Smooth muscle cell (in vitro differentiated cells): ENCODE measurements around the gene SLC39A10. TPM values are rescaled to one million over a fixed set of nuclear protein-coding genes. Genes with fewer than 3 reads are reported as not detected.
A peak's percentile ranks its signal among the peaks of the same experiment; 100 is the strongest.

Source experiments
- DNase-seq: peaks from one replicate; lab custom pipeline; 2025; ENCODE audit not compliant: unreplicated experiment; lab: John Stamatoyannopoulos, UW
- H2AFZ ChIP-seq: fragments of 200-600 bp; sonication (generic); 2 replicates; pipeline ENCODE4 v1.6.0; 2016; ENCODE audit warnings: antibody characterized with exemption, low read depth, mild to moderate bottlenecking
- H3F3A ChIP-seq: fragments of 200-600 bp; sonication (generic); 2 replicates; pipeline ENCODE4 v1.6.0; 2017; ENCODE audit warnings: antibody characterized with exemption, low read depth
- H3K27ac ChIP-seq: fragments of 200-600 bp; sonication (generic); 2 replicates; pipeline ENCODE4 v1.5.1; 2016; ENCODE audit warnings: low read depth, mild to moderate bottlenecking
- H3K27me3 ChIP-seq: fragments of 200-600 bp; sonication (generic); 2 replicates; pipeline ENCODE4 v1.6.1; 2016; ENCODE audit warnings: low read depth, mild to moderate bottlenecking
- H3K36me3 ChIP-seq: fragments of 200-600 bp; sonication (generic); 2 replicates; pipeline ENCODE4 v1.5.1; 2016; ENCODE audit warnings: low read depth
- H3K4me1 ChIP-seq: fragments of 200-600 bp; sonication (generic); 2 replicates; pipeline ENCODE4 v1.5.1; 2016; ENCODE audit warnings: low read depth
- H3K4me2 ChIP-seq: fragments of 200-600 bp; sonication (generic); 2 replicates; pipeline ENCODE4 v1.6.0; 2016; ENCODE audit warnings: mild to moderate bottlenecking
- H3K4me3 ChIP-seq: fragments of 200-600 bp; sonication (generic); 2 replicates; pipeline ENCODE4 v1.5.1; 2016; ENCODE audit warnings: mild to moderate bottlenecking
- H3K79me2 ChIP-seq: fragments of 200-600 bp; sonication (generic); 2 replicates; pipeline ENCODE4 v1.6.0; 2016; ENCODE audit warnings: low read depth, mild to moderate bottlenecking
- H3K9ac ChIP-seq: fragments of 200-600 bp; sonication (generic); 2 replicates; pipeline ENCODE4 v1.6.0; 2016; ENCODE audit warnings: low read depth
- H3K9me3 ChIP-seq: fragments of 200-600 bp; sonication (generic); replicated peaks from 2 replicates; pipeline ENCODE4 v1.5.1; 2016; ENCODE audit warnings: low read depth
- H4K20me1 ChIP-seq: fragments of 200-600 bp; sonication (generic); 2 replicates; pipeline ENCODE4 v1.6.0; 2016; ENCODE audit warnings: low read depth
- WGBS: methylation state at CpG from one replicate; pipeline ENCODE4 v1.1.7; 2016; ENCODE audit warnings: low lambda C conversion rate; 5-methylcytosine and 5-hydroxymethylcytosine counted together
- polyA plus RNA-seq: library from polyadenylated mRNA; unstranded; fragments of >200 nt; fragmentation: Nextera tagmentation; extraction: Ambion mirVana; gene quantifications from 2 replicates; pipeline ENCODE4 v1.2.1, GENCODE V29; 2016
- total RNA-seq: library from RNA; depleted of rRNA; stranded (reverse); fragments of >200 nt; gene quantifications from 2 replicates; pipeline ENCODE4 v1.2.3, GENCODE V29; 2014
- TF ChIP-seq, protein P1 (sequence below): fragments of 200-600 bp; sonication (generic); IDR thresholded peaks from 2 replicates; pipeline ENCODE4 v1.5.1; 2017; ENCODE audit warnings: borderline replicate concordance, mild to moderate bottlenecking, antibody characterized with exemption; ENCODE audit not compliant: insufficient read depth, poor library complexity, severe bottlenecking

SLC39A10 gene
- total and polyA plus RNA-seq, 2 experiments from 2014 or later: 15.6 to 81.2 TPM

DNA sequence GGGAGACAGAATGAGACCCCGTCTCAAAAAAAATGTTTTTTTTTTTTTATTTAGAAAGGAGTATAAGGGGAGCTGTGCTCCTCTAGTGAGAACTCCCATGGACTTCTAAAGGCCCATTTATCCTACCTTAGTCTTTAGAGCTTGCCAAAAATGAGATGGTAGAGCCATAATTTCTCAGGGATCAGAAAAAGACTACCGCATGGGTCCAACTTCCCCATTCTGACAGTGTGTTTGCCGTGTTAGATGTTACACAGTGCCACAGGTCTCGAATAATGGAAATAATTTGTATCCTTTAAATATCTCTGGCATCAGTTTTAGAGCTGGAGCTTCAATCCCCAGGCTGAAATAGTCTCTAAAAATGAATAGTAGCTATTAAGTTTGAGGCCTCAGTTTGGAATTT lies 6.0 kb upstream of the SLC39A10 start:
- H3K27me3 ChIP-seq: no peaks in the 10 kb centered on the region
- no peak overlapping the region for H3K4me2 ChIP-seq
- no peaks in the 10 kb centered on the region for H3K4me1 ChIP-seq
- H3K27ac ChIP-seq: no peak overlapping the region
- H3K36me3 ChIP-seq: no peaks in the 10 kb centered on the region
- H3K4me3 ChIP-seq: no peak overlapping the region
- H3F3A ChIP-seq: no peaks in the 10 kb centered on the region
- 72% methylated on average over 4 of the region's 4 CpGs for WGBS
- no peaks in the 10 kb centered on the region for H3K9me3 ChIP-seq
- H3K9ac ChIP-seq: no peak overlapping the region
- no peaks in the 10 kb centered on the region for H3K79me2 ChIP-seq
- H4K20me1 ChIP-seq: no peaks in the 10 kb centered on the region
- H2AFZ ChIP-seq: no peak overlapping the region
- no peak for DNase-seq
- TF ChIP-seq, protein P1, sequence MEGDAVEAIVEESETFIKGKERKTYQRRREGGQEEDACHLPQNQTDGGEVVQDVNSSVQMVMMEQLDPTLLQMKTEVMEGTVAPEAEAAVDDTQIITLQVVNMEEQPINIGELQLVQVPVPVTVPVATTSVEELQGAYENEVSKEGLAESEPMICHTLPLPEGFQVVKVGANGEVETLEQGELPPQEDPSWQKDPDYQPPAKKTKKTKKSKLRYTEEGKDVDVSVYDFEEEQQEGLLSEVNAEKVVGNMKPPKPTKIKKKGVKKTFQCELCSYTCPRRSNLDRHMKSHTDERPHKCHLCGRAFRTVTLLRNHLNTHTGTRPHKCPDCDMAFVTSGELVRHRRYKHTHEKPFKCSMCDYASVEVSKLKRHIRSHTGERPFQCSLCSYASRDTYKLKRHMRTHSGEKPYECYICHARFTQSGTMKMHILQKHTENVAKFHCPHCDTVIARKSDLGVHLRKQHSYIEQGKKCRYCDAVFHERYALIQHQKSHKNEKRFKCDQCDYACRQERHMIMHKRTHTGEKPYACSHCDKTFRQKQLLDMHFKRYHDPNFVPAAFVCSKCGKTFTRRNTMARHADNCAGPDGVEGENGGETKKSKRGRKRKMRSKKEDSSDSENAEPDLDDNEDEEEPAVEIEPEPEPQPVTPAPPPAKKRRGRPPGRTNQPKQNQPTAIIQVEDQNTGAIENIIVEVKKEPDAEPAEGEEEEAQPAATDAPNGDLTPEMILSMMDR: no peak

DNA sequence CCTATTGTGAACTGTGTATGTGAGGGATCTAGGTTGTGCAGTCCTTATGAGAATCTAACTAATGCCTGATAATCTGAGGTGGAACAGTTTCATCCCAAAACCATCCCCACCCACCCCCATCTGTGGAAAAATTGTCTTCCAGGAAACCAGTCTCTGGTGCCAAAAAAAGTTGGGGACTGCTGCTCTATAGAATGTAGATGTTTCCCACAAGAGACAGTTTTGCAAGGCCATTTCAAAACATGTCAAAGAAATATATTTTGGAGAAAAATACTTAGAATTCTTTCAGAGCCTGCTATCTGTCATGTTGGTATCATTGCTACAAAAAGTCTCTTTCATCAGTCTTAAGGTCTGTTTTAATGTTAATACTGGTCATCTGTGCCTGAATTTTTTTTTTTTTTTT lies 4.1 kb upstream of the SLC39A10 start:
- H3K27me3 ChIP-seq: no peaks in the 10 kb centered on the region
- H3K79me2 ChIP-seq: peaks cover 7% of the 10 kb centered on the region
- H3K4me1 ChIP-seq: no peaks in the 10 kb centered on the region
- H2AFZ ChIP-seq: no peak overlapping the region
- H3K36me3 ChIP-seq: no peaks in the 10 kb centered on the region
- no peak overlapping the region for H3K4me2 ChIP-seq
- no peaks in the 10 kb centered on the region for H4K20me1 ChIP-seq
- no peaks in the 10 kb centered on the region for H3K9me3 ChIP-seq
- no peak for DNase-seq
- no peaks in the 10 kb centered on the region for H3F3A ChIP-seq
- TF ChIP-seq, protein P1: no peak
- H3K9ac ChIP-seq: no peak overlapping the region
- no peak overlapping the region for H3K27ac ChIP-seq
- H3K4me3 ChIP-seq: no peak overlapping the region

DNA sequence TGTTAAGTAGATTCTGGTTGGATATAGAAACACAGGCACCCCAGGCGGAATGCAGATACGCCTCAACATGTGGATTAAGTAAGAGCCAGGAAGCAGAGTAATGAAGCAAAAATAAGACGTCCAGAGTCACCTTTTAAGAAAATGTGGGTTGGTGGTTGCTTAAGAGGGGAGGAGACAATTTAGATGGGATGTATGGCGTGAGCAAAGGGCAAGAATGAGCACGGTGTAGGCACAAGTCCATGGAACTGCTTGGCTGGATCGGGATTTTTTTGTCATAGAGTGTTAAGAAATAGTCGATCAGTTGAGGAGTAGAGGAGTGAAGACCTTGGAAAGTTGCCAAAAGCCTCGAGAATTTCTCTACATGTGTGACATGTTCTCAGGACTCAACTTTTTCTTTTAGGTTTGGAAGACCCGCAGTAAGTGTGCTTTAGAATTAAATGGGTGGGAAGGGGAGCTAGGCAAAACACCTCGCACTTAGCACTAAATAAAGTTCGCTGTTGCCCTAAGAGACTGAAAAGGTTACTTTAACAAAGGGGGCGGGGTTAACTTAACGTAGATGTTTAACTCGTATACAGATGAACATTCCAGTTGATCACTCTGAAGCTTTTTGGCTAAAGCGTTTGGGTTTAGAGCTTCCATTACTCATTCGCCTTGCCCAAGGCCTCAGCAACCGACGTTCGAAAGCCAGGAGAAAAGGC lies 716 bp upstream of the SLC39A10 start:
- WGBS: 43% methylated on average over 19 of the region's 19 CpGs
- no peak for DNase-seq

More for the DNA sequence above, 716 bp upstream of the SLC39A10 start:
- Histone ChIP-seq H3K9ac (peak overlapping the region; percentile 19), H3K27ac (peak overlapping the region; percentile 92), H3K4me3 (peak overlapping the region; percentile 87), H4K20me1 (peaks cover 30% of the 10 kb centered on the region), H3K27me3 (no peaks in the 10 kb centered on the region), H3K36me3 (no peaks in the 10 kb centered on the region), H3K4me2 (peak overlapping the region; percentile 74), H3K4me1 (peaks cover 24% of the 10 kb centered on the region), H3F3A (no peaks in the 10 kb centered on the region), H3K79me2 (peaks cover 39% of the 10 kb centered on the region), H3K9me3 (no peaks in the 10 kb centered on the region), H2AFZ (peak overlapping the region; percentile 13)
- TF ChIP-seq, protein P1: no peak
